ENCODE data around the gene LEF1. TPM values are rescaled to one million over a fixed set of nuclear protein-coding genes. Genes with fewer than 3 reads are reported as not detected.

The LEF1 gene
- total RNA-seq, 1 donor = 0.63 TPM

- no peak for TF ChIP-seq CTCF (IDR thresholded peaks at IDR 0.05; ENCODE audit: insufficient read depth, low read length)
- H3K4me3 ChIP-seq (ENCODE audit: low read depth, low read length) = no peak overlapping the region
- no peak for DNase-seq (ENCODE audit: low read depth)
Measured at GRCh38 chr4:108029016-108029720, 139.6 kb downstream of the LEF1 start.

DNA sequence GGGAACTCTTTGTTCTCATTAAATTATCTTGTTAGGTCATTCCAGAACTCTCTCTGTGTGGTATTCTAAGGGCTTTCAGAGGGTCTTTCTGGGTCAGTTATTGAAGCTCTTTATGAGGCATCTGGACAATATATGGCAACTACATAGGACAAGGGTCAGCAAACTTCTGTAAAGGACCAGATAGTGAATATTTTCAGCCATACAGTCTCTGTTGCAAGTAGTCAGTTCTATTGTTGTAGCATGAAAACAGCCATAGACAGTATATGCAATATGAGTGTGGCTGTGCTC is 143.9 kb downstream of the LEF1 start:
- no peak for TF ChIP-seq CTCF (IDR thresholded peaks at IDR 0.05; ENCODE audit: insufficient read depth, low read length)
- DNase-seq (ENCODE audit: low read depth) = no peak

GRCh38 chr4:108024085-108024877 is 144.5 kb downstream of the LEF1 start:
- no peak for TF ChIP-seq CTCF (IDR thresholded peaks at IDR 0.05; ENCODE audit: insufficient read depth, low read length)

More for the DNA sequence above, 143.9 kb downstream of the LEF1 start:
- H3K4me3 ChIP-seq (ENCODE audit: low read depth, low read length) = no peak overlapping the region

DNA sequence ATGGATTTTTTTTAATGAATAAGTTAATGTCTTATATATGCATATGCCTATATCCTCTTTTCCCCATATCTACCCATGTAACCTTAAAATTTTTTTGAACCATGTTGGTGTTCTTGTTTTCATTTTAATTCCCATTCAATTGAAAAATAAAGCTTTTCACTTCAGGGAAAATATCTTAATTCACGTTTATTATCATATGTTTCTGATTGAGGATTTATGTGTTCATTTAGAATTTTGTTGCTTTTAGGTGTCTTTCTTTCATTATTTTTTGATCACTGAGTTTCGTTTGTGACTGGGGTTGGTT is 149.9 kb downstream of the LEF1 start:
- DNase-seq (ENCODE audit: low read depth) = no peak
- no peak for TF ChIP-seq CTCF (IDR thresholded peaks at IDR 0.05; ENCODE audit: insufficient read depth, low read length)
- H3K4me3 ChIP-seq (ENCODE audit: low read depth, low read length) = no peak overlapping the region

More at GRCh38 chr4:108024085-108024877, 144.5 kb downstream of the LEF1 start:
- no peak overlapping the region for H3K4me3 ChIP-seq (ENCODE audit: low read depth, low read length)
- no peak for DNase-seq (ENCODE audit: low read depth)

DNA sequence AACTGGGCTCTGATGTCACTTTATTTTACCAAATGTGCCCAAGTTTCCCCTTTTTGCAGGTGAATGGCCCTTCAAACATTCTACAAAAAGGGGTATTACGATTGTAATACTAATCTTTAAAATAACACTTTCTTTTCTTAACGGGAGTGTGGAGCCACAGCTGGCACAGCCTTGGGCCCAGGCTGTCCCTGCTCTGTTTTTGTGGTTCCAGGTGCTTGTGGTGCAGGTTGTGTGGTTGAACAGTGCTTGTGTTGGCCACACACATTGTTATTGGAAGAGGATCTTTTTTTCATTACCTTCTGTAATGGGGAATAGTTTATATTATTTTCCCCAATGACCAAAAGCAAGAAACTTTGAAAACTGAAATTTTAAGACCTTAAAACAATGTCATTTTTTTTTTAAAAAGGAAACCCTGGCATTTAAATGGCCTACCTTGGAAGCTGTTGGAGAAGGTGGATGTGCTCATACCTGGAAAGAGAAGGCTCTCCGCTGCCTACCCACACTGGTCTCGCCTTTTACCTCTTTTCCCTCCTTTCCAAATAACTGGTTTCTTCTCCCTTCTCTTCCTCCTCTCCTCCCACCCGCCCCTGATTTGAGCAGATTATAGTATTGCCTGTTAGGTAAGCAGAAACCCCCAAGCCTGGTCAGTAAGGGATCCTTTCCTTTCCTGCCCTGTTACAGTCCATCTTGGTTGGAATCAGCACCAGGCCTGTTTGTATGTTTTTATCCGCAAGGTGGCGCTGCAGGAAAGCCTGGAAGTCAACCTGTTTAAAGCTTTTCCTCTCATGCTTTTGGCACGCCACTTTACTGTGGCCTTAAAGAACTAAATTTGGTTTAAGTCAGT is 150.5 kb downstream of the LEF1 start:
- peak; percentile 90 for TF ChIP-seq CTCF (IDR thresholded peaks at IDR 0.05; ENCODE audit: insufficient read depth, low read length)
- peak; percentile 86 for DNase-seq (ENCODE audit: low read depth)
- no peak overlapping the region for H3K4me3 ChIP-seq (ENCODE audit: low read depth, low read length)

DNA sequence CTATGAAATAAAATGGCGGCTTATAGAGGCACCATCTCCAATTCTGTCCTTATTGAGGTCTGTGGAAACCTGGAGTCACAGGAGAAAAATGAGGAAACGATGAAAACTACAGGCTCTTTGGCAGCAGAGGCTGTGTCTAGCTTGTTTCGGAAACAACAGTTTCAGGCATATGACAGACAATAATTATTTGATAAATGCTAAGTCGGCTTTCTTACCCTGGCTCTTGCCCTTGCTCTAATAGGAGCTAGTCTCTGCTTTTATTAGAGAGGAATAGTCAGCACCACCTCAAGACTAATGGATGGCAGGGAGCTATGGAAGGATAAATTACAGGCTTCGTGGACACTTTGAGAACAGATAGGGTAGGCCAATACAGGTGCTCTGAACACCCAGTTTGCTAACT is 154.8 kb downstream of the LEF1 start:
- no peak for DNase-seq (ENCODE audit: low read depth)
- no peak overlapping the region for H3K4me3 ChIP-seq (ENCODE audit: low read depth, low read length)
- no peak for TF ChIP-seq CTCF (IDR thresholded peaks at IDR 0.05; ENCODE audit: insufficient read depth, low read length)
